Measurements from ENCODE around the gene DEDD. TPM values are rescaled to one million over a fixed set of nuclear protein-coding genes. Genes with fewer than 3 reads are reported as not detected.
A peak's percentile ranks its signal among the peaks of the same experiment; 100 is the strongest.

Gene DEDD
- total and polyA plus RNA-seq, 10 of the 15 experiments (the other 5 are each of a cell fraction or from before 2014, with no cell fraction given) = 13.6 to 33.9 (median 30.3) TPM

GRCh38 chr1:161177936-161178244 lies 45.4 kb upstream of the DEDD start (continued):
- no peak for TF ChIP-seq CUX1 (IDR thresholded peaks at IDR 0.05; ENCODE audit: insufficient replicate concordance, low read depth, low read length)

- intact Hi-C loops (cut with micrococcal nuclease; ENCODE audit: unreplicated experiment) = no loop called here
- H3K36me3 ChIP-seq (ENCODE audit: control insufficient read depth in 2 of 2, insufficient read depth in 2 of 2, low read length in 1 of 2) = peaks cover 6 to 26% of the 10 kb centered on the region in 2 experiments
- SMC1A ChIA-PET (ENCODE audit: uncharacterized antibody, unreplicated experiment) = interaction anchor here (0.9 to 1.9 kb wide), 6 partner anchors 9 to 207 kb away, joined by 3 to 10 read pairs (median 4); partner anchors contain the start of genes PPOX and TOMM40L
- peak within 1 kb of the TSS; percentile 90 for H3K4me3 ChIP-seq
- H2AFZ ChIP-seq (ENCODE audit: control insufficient read depth, low read depth, low read length) = peak within 1 kb of the TSS; percentile 96
- in situ Hi-C loops (cut with MboI) = no loop called here
- ATAC-seq (peak; percentile 93), FAIRE-seq (no peak), DNase-seq (ENCODE audit: low read depth, low spot score) (no peak)
- peaks cover 23% of the 10 kb centered on the region for H3K79me2 ChIP-seq (ENCODE audit: control insufficient read depth, insufficient read depth, low read length)
- BruUV-seq (replicated peaks) = TSS peak; percentile 86
- 13% methylated on average over 50 of the region's 50 CpGs for WGBS (ENCODE audit: insufficient coverage, insufficient replicate concordance, low lambda C conversion rate, missing lambda C conversion rate)
- H3K4me2 ChIP-seq (ENCODE audit: control insufficient read depth, insufficient read depth) = peak within 1 kb of the TSS; percentile 87
- POLR2A ChIA-PET = interaction anchor here (1.0 to 1.9 kb wide), 4 partner anchors 9 to 25 kb away, joined by 7 to 14 read pairs (median 8); partner anchors contain the start of genes NDUFS2 and PPOX
- RAD21 ChIA-PET (ENCODE audit: unreplicated experiment) = interaction anchor here (1.0 to 2.9 kb wide), 4 partner anchors 12 to 48 kb away, joined by 4 to 21 read pairs (median 8); partner anchors contain the start of genes PPOX and TOMM40L
- H4K20me1 ChIP-seq (ENCODE audit: control insufficient read depth, insufficient read depth) = no peaks in the 10 kb centered on the region
- peak within 1 kb of the TSS; percentile 69 for H3K9ac ChIP-seq (ENCODE audit: control insufficient read depth, insufficient read depth, low read length)
- H3K27me3 ChIP-seq (replicated peaks in 1 of 2; ENCODE audit: control insufficient read depth in 2 of 2, insufficient read depth in 2 of 2, low read length in 1 of 2) = no peaks in the 10 kb centered on the region
- H3K27ac ChIP-seq (ENCODE audit: control insufficient read depth, insufficient read depth) = peak within 1 kb of the TSS; percentile 87
- CTCF ChIA-PET = interaction anchor here (0.6 to 3.7 kb wide), 7 partner anchors 9 to 205 kb away, joined by 3 to 44 read pairs (median 7); partner anchors contain the start of genes PPOX and TOMM40L
- H3K9me3 ChIP-seq (replicated peaks; ENCODE audit: control insufficient read depth, insufficient read depth, low read length) = no peaks in the 10 kb centered on the region
- peaks cover 33% of the 10 kb centered on the region for H3K4me1 ChIP-seq (ENCODE audit: control insufficient read depth, insufficient read depth, low read length)
- TF ChIP-seq ZNF687 (IDR thresholded peaks at IDR 0.05) (peak; percentile 81), SP1 (IDR thresholded peaks at IDR 0.05; ENCODE audit: low read depth, low read length) (peak; percentile 47), IRF4 (IDR thresholded peaks at IDR 0.05; ENCODE audit: low read depth, low read length) (0 out of 2 replicates have a peak, but pooled peaks have one; percentile 16), FOXM1 (IDR thresholded peaks at IDR 0.05; ENCODE audit: low read depth, low read length) (no peak), POLR2AphosphoS5 (IDR thresholded peaks at IDR 0.05; ENCODE audit: low read length) (peak; percentile 95), SMAD5 (IDR thresholded peaks at IDR 0.05; ENCODE audit: low read depth) (peak; percentile 39; the same call in 1 of the 2 replicates), KAT2A (conservative IDR thresholded peaks at IDR 0.05; ENCODE audit: control insufficient read depth, low read depth, low read length) (no peak)
Observed at GRCh38 chr1:161177112-161177935, 44.9 kb upstream of the DEDD start, which contains the start of gene B4GALT3. Gene B4GALT3 (minus strand): TSS chr1:161177507. CDS start chr1:161176060, 1,447 bp downstream.

All from GM12878 (cell line).